PC-3 (cell line): ENCODE measurements around the gene KIF3A.

ENCODE experiments used
- CTCF ChIP-seq: fragments of 300-600 bp; sonication (generic); conservative IDR thresholded peaks from 2 replicates; pipeline ENCODE4 v1.5.1; 2017; ENCODE audit warnings: antibody characterized with exemption, low read depth, mild to moderate bottlenecking, low read length
- EZH2 ChIP-seq: fragments of 300-600 bp; sonication (generic); IDR thresholded peaks from one replicate; pipeline ENCODE4 v1.6.1; 2017; ENCODE audit warnings: antibody characterized with exemption, mild to moderate bottlenecking, low read length; ENCODE audit not compliant: unreplicated experiment

DNA sequence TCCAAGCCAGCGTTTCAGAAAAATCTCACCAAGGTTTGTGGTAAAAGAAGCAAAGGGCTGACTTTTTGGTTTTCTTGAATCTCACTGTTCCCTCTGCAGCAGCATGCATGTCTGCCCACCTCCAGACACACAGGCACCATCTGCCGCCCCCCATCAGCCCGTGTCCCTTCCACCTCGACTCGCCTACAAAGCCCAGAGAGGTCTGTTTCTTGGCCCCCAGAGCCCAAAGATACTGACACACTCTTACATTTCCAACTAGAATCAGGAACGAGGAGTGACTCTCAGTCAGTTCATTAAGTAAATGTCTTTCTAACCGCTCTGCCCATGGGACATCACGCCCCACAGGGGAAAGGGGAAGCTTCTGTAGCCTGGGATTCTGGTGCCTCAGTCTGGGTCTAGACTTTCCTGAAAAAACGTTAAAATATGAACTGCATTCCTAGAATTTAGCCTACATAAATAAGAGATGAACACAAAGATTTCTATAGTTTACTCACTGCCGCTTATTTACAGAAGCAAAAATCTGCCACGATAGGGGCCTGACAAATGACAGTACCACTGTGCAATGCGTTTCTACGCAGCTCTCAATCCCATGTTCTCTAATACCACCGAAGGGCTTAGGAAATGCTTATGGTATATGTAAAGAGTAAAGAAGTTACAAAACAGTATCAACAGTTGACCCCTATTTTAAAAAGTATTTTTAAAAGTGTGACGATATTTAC is 59.5 kb downstream of the KIF3A start:
- no peak for TF ChIP-seq CTCF
- TF ChIP-seq EZH2: no peak
